A204.1 (cell line): ENCODE measurements around the gene DBP.
A peak's percentile ranks its signal among the peaks of the same experiment; 100 is the strongest.
"Not testable (repeated sequence)": the region's sequence is repeated elsewhere in the genome, so short reads cannot be mapped to it uniquely, and the experiment has no call there.

Experiments used
- FAIRE-seq: peaks from 2 replicates; lab custom pipeline; 2012; peaks lifted over from hg19 to GRCh38; lab: Jason Lieb, UNC

Gene DBP

DNA sequence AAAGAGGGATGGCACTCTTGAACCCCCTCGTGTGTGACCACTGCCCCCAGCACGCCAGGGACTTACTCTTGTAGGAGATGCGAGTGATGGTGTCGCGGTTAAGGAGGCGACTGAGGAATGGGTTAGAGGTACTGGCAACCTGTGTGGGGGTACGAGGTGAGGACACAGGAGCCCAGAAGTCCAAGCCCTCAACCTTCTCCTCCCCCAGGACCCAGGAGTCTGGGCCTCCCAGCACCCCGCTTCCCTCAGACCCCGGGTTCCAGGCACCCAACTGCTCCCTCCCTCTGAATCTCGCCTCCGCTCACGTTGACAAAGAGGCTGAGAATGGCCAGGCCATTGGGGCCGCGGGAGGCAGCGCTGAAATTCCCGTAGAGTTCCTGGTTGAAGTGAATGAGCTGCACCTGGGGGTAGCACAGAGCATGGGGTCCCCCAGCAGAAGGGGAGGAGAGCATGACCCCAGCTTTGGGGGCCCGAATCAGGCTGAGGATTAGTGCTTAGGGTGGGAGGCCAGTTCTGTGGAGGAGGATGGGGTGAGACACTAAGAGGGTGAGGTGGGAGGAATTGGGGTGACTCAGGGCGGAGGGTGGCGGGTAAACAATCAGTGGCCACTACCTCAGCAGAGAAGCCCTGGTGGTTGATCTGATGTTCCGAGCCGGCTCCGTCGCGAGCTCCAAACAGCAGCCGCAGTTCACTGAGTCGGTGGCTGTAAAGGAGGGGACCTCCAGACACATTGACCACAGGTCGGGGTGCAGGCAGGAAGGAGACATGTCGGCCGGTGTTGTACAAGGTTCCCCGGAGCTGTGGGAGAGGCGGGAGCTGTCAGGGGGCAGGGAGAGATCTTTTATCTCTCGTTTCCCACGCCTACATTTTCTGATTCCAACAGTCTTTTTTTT lies 2.5 kb upstream of the DBP start:
- no peak for FAIRE-seq

DNA sequence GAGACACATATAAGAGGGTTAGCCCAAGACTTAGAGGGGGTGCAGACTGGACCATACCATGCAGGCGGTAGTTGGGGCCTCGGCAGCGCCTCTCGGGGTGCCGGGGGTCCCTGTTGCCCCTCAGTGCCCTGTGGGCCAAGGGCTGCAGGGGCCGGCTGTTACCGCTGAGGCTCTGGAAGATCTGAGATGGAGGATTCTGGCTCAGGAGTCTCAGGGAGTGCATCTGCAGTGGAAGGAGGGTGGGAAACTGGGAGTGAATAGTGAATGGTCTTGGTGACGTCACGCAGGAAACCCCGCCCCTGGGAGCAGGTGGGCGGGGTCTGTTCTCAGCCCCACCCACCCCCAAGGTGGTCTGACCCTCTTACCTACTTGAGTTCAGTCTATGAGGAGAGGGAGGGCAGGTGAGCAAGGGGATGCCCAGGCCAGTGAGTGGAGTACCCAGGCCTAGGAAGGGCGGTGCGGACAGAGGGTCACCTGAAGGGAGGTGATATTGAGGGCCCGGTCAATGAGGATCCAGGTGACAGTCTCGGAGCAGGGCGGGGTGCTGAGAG lies 1.7 kb upstream of the DBP start:
- FAIRE-seq = no peak

GRCh38 chr19:48637948-48638830 lies 1.0 kb upstream of the DBP start:
- no peak for FAIRE-seq

- peak; percentile 35 for FAIRE-seq
Observed at GRCh38 chr19:48637449-48637947, 319 bp upstream of the DBP start.

DNA sequence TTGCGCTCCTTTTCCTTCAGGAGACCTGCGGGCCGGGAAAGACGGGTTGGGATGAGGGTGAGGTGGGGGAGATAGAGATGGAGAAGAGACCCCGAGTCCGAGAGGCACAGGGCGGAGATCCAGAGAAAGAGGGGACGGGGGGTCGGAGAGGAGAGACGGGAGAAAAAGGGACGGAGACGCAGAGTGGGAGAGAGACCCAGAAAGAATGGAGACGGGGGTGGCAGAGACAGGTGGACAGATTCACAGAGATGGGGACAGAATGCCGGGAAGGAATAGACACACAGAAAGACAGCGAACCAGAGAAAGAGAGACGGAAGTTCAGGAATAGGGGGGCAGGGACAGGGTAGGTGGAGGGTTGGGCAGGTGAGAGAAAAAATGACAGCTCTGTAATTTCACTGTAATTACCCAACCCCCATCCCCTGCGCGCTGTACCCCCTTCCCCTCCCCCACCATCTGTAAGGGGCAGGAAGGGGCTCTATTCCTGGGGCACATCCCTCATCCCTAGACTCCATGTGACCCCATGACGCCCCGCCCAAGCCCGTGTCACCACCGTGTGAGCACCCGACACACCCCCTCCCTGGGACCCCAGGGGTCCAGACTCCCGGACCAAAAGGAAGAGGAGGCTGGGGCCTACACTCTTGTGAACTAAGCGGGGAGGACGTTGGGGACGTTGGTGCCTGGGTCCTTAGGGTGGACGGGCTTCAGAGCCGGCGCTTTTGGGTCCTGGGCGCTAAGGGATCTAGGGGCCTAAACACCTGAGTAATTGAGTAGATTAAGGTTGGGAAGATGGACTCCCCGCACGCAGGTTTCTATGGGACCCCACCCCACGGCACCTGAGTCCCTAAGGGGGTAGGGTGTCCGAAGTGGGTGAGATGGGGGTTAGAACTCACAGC lies 967 bp downstream of the DBP start:
- no peak for FAIRE-seq

- no peak for FAIRE-seq
Observed at GRCh38 chr19:48635263-48635965, 1.8 kb downstream of the DBP start.

GRCh38 chr19:48634424-48635262 lies 2.5 kb downstream of the DBP start:
- peak; percentile 80 for FAIRE-seq

DNA sequence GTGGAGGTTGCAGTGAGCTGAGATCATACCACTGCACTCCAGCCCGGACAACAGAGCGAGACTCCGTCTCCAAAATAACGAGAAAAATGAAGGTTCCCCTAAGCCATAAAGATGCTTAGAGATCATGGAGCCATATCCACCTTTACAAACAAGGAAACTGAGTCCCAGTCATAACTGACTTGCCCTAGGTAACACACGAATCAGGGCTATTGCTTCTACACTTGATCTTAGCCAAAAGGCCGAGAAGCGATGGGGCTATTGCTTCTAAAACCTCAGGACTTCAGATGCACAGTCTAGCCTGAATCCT lies 3.2 kb downstream of the DBP start:
- no peak for FAIRE-seq

DNA sequence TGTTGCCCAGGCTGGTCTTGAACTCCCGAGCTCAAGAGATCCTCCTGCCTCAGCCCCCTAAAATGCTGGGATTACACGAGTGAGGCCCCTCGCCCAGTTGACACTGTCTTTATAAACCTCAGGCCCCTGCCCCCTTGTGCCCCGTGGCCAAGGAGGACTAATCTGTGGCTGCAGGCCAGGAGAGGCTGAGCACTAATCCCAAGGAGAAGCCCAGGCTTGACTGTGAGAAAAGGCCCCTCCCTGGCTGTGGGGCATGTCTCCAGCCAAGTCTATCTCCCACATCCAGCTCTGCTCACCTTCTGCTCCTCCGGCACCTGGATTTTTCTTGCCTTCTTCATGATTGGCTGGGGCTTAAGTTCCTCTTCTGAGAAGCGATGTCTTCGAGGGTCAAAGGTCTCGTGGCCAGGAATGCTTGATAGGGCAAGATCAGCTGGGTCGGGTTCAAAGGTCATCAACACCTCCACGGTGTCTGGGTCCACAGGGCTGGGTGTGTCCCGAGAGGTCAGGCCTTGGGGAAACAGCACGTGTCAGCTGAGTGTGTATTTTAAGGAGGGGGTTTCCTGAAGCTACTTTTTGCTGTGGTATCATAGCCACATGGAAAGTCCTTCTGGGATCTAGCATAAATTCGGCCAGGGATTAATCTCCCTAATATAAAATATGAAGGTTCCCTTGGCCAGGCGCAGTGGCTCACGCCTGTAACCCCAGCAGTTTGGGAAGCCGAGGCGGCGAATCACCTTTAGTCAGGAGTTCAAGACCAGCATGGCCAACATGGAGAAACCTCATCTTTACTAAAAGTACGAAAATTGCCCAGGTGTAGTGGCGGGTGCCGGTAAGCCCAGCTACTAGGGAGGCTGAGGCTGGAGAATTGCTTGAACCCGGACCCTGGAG lies 3.8 kb downstream of the DBP start:
- FAIRE-seq = no peak

DNA sequence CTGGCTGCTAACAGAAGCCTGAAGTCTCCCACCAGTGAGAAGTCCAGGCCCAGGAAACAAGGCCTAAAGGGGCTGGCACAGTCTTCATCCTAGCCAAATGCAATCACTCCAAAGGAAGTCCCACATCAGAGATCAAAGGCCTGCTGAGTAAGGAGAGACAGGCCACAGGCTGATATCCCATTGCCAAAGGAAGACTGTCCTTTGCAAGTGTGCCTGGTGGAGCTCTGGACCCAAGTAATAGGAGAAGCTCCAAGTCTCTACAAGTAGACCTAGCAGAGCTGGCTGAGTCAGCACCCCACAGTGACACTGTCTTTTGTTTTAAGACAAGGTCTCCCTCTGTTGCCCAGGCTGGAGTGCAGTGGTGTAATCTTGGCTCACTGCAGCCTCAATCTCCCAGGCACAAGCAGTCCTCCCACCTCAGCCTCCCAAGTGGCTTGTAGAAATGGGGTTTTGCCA lies 4.5 kb downstream of the DBP start:
- FAIRE-seq = no peak

- FAIRE-seq = not testable (repeated sequence)
Observed at GRCh38 chr19:48632286-48632685, 4.9 kb downstream of the DBP start.

DNA sequence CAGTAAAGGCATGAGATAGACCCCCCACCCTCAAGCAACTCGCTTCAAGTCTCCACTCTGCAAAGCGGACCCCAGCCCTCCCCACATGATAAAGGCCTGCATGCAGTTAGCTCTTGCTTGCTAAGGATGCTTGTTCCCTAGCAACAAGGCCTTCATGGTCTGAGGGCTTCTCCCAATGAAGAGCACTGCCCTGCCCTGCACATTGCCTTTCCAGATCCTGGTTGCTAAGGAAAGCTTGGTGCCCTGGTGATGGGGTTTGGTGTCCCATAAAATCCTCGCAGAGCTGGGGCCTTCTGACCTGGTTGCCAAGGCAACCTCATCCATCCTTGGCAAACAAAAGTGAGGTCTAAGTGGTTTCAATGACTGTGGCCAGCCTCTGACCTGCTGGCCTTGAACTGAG lies 6.0 kb downstream of the DBP start:
- FAIRE-seq = no peak

- no peak for FAIRE-seq
Observed at GRCh38 chr19:48630296-48631063, 6.7 kb downstream of the DBP start.

DNA sequence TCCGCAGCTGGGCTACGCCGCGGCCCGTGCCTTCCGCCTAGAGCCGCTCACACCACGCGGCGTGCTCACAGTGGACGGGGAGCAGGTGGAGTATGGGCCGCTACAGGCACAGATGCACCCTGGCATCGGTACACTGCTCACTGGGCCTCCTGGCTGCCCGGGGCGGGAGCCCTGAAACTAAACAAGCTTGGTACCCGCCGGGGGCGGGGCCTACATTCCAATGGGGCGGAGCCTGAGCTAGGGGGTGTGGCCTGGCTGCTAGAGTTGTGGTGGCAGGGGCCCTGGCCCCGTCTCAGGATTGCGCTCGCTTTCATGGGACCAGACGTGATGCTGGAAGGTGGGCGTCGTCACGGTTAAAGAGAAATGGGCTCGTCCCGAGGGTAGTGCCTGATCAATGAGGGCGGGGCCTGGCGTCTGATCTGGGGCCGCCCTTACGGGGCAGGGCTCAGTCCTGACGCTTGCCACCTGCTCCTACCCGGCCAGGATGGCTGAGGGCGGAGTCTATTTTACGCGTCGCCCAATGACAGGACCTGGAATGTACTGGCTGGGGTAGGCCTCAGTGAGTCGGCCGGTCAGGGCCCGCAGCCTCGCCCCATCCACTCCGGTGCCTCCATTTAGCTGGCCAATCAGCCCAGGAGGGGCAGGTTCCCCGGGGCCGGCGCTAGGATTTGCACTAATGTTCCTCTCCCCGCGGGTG lies 7.4 kb downstream of the DBP start:
- FAIRE-seq = no peak

- no peak for FAIRE-seq
Observed at GRCh38 chr19:48629297-48629598, 7.9 kb downstream of the DBP start.

- FAIRE-seq = no peak
Observed at GRCh38 chr19:48628486-48629296, 8.5 kb downstream of the DBP start.

DNA sequence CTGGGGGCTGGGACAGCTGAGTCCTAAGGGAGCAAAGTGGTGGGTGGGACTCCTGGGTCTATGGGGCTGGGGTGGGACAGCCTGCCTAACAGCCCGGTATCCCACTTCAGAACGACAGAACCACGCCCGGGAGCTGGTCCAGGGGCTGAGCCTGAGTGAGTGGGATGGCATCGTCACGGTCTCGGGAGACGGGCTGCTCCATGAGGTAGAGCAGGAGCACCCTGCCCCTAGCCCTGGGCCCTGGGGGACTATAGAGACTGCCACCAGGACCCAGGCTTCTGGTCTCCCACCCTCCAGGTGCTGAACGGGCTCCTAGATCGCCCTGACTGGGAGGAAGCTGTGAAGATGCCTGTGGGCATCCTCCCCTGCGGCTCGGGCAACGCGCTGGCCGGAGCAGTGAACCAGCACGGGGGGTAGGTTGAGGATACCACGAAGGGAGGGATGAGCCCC lies 9.3 kb downstream of the DBP start:
- FAIRE-seq = no peak
